SK-N-SH treated with all-trans-retinoic acid at 6 μM for 48 hours (cell line): Measurements from ENCODE around the gene PIGX.

Experiments used
- ESRRG ChIP-seq: fragments of 250-450 bp; sonication (Bioruptor Pico); IDR thresholded peaks from 2 replicates; pipeline ENCODE4 v1.6.1; 2021; ENCODE audit warnings: mild to moderate bottlenecking
- PATZ1 ChIP-seq: fragments of 250-450 bp; sonication (Bioruptor Pico); IDR thresholded peaks from 2 replicates; pipeline ENCODE4 v1.8.0; 2020; ENCODE audit warnings: mild to moderate bottlenecking, moderate library complexity, borderline replicate concordance
- PPARA ChIP-seq: fragments of 250-450 bp; sonication (Bioruptor Pico); IDR thresholded peaks from 2 replicates; pipeline ENCODE4 v1.5.0; 2020; ENCODE audit warnings: mild to moderate bottlenecking, borderline replicate concordance
- ZC3H10 ChIP-seq: fragments of 250-450 bp; sonication (Bioruptor Pico); IDR thresholded peaks from 2 replicates; pipeline ENCODE4 v1.5.1; 2021; ENCODE audit warnings: mild to moderate bottlenecking, moderate library complexity

GRCh38 chr3:196688349-196688748 lies 23.8 kb upstream of the PIGX start:
- TF ChIP-seq PATZ1 (no peak), PPARA (no peak), ZC3H10 (no peak), ESRRG (CRISPR knock-in tag) (no peak)
